Left renal pelvis (tissue), 4 donors: ENCODE data around the gene SERPINC1. TPM values are rescaled to one million over a fixed set of nuclear protein-coding genes. Genes with fewer than 3 reads are reported as not detected.
"Not testable (repeated sequence)": the region's sequence is repeated elsewhere in the genome, so short reads cannot be mapped to it uniquely, and the experiment has no call there.

Experiments used
- DNase-seq, 4 donors: peaks; one replicate each; pipeline ENCODE4 v3.0.0-alpha.2; 2013; ENCODE audit warnings: low read depth in 4 of 4, low spot score in 3 of 4
- polyA plus RNA-seq, 4 donors: library from polyadenylated mRNA; unstranded; fragments of 120-200 nt; gene quantifications; one replicate each; pipeline ENCODE4 v1.2.1, GENCODE V29; 2013; ENCODE audit not compliant: insufficient read length in 4 of 4

The SERPINC1 gene
- 1 to 10 TPM in 1 of 4 donors, under 1 TPM in 3; 0.37 to 5.5 (median 0.42) TPM for polyA plus RNA-seq

DNA sequence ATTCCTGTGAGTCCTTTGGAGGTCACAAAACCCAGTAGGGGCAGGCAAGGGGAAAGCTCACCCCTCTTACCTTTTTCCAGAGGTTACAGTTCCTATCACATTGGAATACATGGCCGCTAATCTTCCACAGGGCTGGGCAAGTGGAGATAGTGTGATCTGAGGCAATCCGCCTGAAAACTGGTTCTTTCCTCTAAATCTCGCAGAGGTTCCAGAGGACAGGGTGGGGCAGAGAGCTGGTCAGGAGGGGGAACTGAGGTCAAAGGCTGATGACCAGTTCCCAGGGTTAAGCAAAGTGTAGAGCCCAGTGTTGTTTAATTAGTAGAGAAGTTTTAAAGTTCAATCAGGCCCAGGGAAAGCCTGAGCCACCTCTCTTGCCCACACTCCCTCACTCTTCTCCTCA lies at the start of gene SERPINC1:
SERPINC1 (minus strand) TSS at position 179 of the 400 bp plus-strand sequence; CDS start at position 111, 68 bp downstream.
- DNase-seq = no peak

DNA sequence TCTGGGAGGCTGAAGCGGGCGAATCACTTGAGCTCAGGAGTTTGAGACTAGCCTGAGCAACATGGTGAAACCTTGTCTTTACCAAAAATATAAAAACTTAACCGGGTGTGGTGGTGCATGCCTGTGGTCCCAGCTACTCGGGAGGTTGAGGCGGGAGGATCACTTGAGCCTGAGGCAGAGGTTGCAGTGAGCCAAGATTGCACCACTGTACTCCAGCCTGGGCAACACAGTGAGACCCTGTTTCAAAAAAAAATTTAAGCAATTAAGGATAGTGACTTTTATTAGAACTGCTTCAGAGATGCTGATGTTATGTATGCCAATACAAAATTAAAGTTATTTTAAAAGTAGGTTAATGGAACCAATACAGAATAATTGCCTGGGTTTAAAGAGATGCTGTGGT lies 48.8 kb upstream of the SERPINC1 start:
- not testable (repeated sequence) for DNase-seq

DNA sequence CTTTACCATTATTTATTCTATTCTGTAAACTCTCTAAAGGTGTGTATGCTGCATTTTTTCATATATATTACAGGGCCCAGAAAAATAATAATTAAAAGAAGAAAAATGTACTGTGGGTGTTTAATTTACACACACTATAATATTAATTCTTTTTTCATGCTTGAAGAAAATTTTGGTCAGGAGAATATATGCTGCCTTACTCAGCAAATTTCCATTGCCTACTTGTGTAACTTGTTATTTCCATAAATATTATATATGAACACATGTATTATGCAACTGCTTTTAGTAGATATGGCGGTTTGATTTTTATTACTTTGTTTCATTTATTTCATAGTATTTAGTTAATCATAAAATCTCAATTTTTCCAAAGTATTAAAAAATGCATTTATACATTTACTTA lies 46.4 kb upstream of the SERPINC1 start:
- DNase-seq = no peak

DNA sequence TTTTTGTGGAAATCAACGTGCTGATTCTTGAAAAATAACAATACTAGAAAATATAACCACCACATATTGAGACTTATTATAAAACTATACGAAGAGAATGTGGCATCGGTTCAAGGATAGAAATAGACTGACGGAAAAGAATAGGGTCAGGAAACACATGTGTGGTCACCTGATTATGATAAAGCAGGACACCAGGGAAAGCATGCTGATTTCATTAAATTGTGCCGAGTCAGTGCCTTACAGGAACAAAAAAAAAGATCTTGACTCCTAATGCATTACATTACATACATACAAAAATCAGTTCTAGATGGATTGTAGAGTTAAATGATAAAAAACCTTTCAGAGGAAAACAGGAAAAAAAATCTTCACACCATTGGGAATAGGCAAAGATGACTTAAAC lies 43.5 kb upstream of the SERPINC1 start:
- no peak for DNase-seq

DNA sequence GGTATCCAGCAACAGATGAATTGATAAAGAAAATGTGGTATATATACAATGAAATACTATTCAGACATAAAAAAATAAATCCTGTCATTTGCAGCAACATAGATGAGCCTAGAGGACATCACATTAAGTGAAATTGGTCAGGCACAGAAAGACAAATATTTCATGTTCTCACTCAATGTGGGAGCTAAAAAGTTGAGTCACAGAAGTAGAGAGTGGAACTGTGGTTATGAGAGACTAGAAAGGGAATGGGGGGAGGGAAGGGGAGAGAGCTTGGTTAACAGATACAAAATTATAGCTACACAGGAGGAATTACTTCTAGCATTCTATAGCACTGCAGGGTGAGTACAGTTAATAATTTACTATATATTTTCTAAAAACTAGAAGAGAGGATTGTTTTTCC lies 37.1 kb upstream of the SERPINC1 start:
- DNase-seq = no peak

DNA sequence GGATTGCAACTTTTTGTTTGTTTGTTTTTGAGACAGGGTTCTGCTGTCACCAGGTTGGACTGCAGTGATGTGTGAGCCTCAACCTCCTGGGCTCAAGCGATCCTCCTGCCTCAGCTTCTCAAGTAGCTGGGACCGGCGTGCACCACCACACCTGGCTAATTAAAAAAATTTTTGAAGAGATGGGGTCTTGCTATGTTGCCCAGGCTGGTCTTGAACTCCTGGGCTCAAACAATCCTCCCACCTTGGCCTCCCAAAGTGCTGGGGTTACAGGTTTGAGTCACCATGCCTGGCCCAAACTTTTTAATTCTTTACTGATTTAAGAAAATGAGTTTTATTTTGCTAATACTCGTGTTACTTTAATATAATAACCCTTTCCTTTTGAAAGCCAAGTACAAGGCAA lies 31.5 kb upstream of the SERPINC1 start:
- DNase-seq = no peak

DNA sequence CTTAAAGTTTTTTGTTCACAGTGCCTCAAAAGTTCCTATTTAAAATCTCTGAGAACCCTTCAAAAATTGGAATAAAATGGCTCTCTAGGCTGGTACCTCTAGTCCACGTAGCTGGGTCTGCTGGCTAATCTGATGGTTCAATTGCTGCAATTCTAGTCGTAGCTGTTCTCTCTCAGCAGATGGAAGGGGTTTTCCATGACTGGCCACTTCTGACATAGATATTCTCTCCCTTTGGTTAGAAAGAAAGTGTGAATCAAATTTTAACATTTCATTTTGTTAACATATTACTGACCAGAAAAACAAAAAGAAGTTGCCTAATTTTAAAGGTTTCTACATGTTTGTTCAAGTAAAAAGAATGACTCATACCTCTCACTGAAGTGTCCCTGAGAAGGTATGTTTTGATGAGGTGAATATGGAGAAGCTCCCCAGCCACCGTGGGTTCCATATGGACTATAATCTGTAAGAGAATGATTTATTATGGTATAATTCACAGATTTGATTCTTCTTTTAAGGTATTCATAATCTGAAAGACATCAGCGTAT lies 29.3 kb upstream of the SERPINC1 start:
- DNase-seq = no peak

DNA sequence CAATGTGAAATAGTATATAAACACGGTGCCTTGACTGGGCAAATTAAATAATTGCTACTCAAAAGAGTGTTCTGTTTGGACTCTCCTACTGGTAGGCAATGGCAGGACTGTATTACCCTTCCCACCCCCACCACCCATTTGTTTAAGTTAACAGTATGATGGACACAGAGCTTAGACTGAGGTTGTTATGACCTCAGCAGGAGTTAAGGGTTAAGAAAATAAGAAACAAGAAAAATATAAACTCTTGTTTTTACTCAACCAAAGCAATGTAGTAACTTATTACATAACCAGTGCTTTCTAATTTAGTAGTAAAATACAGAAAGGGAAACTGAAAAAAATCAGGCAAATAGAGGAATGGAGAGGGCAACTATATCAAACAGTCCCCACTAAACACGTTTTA lies 19.9 kb upstream of the SERPINC1 start:
- DNase-seq = no peak

DNA sequence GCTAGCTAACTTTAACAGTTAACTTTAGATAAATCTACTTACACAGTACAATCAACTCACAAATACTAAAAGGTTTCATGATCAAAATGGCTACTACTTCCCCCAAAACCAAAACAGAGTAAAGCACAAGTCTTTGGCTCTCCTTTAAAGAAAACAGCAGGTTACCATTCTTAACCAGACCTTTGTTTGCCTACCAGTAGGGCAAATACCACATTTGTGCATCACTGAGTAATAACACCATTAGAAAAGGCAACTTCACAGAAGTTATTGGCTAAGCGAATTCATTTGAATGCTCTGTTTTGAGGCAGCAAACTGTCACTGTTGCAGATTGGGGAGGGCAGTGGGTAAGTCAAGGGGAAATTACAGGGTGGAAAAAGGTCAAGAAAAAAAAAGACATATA lies 17.3 kb upstream of the SERPINC1 start:
- DNase-seq = no peak

DNA sequence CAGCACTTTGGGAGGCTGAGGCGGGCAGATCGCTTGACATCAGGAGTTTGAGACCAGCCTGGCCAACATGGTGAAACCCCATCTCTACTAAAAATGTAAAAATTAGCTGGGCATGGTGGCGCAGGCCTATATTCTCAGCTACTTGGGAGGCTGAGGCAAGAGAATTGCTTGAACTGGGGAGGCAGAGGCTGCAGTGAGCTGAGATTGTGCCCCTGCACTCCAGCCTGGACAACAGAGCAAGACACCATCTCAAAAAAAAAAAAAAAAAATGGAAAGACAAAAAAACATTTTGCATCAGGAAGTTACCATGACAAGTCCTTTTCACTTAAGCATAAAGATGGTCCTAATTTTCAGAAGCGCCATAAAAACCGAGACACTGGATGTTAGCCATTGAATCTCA lies 13.4 kb upstream of the SERPINC1 start:
- not testable (repeated sequence) for DNase-seq

DNA sequence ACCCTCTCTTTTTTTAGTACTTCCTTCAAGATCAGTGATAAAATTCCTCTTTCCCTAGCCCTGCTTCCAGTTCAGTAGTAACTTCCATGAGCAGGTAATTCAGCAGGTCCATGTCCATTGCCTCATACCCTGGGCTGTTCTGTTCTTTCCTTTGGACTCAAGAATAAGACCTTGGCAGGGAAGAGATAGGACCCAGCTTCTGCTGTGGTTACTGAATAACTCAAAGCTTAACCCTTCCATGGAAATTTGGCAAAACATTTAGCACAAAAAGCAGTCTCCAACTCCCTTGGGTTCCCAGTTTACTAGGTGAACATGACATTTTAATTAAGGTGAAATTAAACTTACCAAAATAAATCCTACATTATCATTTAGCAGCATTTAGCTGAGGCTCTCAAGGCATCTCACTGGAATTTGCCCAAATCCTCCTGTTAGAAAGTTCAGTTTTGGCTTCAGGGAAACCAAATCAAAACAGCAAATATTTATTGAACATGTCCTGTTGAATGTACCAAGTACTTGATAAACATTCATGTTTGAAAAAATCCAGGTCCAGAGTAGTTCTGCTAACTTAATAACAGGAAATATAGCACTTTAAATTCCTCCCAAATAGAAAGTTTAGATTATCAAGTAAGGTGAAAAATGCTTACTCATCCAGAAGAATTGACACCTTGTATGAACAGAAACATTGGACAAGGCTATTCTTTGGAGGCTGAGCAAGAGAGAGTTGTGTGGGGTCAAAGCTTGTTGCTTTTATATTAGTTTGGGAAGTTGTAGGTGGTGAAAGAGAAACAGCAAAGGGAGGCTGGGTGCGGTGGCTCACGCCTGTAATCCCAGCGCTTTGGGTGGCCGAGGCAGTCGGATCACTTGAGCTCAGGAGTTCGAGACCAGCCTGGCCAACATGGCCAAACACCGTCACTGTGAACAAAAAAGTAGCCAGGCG lies 8.4 kb upstream of the SERPINC1 start:
- DNase-seq = no peak

DNA sequence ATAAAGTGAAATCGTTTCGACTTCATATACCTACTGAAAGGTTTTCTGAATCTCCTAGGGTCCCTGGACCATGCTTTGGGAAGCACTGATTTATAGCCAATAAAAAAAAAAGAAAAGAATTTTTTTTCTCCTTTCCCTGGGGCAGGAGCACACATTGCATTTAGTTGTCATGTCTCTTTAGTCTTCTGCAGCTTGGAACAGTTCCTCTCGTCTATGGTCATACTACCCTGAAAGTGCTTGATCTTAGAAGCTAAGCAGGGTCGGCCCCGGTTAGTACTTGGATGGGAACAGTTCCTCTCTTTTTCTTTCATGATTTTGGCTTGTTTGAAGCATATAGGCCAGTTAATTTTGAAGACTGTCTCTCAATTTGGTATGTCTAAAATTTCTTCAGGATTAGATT lies 3.7 kb upstream of the SERPINC1 start:
- DNase-seq = no peak

DNA sequence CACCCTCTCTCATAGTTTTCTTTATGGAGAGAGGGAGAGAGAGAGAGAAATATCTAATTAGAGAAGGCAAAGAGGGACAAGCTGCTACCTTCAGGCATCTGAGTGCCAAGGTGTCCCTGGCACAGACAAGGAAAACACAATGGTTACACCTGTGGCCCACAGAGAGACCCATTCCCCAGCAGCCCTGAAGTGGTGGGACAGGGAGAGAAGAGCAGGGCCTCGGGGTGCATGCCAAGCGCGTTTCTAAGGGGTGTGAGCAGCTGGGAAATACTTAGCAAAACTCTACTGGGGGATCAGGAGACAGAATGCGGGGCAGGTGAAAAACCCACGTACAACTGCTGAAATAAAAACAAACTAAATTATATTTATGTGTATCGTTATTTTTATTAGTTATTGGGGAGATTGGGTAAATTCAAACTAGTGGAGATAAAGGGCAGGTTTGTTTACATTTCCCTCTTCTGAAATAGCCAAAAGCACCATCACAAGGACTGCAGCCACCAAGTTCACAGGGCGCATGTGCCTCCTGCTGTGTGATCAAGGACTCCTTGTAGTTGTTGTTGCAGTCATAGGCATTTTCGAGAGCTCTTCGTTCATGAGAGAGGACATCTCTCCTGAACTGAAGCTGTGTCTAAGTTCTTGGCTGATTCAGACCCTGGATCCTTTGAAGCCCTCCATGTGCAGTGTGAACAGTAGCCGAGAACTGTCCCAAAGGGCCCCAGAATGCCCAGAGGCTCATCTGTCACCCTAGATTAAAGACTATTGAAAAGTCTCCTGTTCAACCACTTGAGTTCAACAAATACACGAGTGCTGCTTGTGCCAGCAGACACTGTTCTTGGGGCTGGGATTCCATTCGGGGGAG lies 737 bp upstream of the SERPINC1 start:
- no peak for DNase-seq

DNA sequence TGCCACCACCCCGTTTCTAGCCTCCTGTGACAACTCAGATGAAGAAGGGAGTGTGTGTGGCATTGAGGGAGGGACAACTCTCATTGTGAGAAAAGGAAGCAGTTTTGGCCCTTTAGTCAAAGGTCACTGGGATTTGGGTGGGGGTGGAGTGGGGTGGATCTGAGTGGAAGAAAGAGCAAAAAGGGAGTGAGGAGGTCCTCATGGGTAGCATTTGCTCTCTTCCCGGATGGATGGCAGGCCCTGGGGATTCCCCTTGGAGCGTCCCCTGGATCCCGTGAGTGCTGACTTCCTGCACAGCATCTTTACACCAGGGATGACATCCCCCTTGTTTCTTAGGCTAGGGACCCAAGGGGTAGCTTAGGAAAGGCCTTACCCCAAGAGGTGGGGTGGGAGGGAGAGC lies 460 bp downstream of the SERPINC1 start:
- no peak for DNase-seq

DNA sequence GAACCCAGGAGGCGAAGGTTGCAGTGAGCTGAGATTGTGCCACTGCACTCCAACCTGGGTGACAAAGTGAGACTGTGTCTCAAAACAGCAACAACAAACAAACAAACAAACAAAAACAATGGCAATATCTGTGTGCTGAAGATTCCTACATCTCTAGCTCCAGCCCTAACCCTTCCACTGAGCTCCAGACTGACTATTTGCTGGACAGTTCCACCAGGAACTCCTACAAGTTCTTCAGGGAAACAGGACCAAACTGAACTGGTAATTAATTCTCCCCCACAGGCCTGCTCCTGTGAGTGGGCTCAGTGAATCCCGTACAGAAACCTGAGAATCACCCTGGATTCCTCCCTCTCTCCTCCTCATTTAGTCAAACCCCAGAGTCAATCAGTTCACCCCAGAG lies 1.5 kb downstream of the SERPINC1 start:
- no peak for DNase-seq

DNA sequence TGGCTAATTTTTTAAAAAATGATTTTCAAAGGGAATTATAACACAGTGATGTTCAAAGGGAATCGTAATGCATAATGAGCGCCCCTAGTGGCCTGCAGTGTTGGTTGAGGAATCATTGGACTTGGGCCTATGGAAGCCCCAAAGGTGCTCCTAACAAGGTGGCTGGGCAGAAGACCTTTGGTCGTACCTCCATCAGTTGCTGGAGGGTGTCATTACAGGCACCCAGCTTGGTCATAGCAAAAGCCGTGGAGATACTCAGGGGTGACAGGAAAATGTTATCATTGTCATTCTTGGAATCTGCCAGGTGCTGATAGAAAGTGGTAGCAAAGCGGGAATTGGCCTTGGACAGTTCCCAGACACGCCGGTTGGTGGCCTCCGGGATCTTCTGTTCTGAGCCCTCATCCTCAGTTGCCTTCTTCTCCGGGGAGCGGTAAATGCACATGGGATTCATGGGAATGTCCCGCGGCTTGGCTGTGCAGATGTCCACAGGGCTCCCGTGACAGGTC lies 2.7 kb downstream of the SERPINC1 start:
- DNase-seq = no peak

DNA sequence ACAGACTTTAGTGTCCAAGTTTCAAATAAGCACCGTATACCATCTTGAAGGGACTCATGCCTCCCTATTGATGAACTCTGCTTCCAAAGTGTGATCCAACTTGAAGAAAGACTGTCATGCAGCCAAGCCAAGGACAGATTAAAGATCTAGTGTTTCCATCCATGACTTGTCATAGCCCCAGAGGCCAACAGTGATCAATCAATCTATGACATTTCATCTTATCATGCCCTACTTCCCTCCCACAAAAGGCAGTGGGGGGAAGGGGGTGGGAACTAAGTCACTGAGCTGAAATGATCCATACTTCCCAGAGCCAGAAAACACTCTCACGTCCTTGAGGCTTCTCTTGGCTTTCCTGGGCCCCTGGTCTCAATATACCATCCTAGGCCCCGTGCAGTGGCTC lies 4.0 kb downstream of the SERPINC1 start:
- no peak for DNase-seq

DNA sequence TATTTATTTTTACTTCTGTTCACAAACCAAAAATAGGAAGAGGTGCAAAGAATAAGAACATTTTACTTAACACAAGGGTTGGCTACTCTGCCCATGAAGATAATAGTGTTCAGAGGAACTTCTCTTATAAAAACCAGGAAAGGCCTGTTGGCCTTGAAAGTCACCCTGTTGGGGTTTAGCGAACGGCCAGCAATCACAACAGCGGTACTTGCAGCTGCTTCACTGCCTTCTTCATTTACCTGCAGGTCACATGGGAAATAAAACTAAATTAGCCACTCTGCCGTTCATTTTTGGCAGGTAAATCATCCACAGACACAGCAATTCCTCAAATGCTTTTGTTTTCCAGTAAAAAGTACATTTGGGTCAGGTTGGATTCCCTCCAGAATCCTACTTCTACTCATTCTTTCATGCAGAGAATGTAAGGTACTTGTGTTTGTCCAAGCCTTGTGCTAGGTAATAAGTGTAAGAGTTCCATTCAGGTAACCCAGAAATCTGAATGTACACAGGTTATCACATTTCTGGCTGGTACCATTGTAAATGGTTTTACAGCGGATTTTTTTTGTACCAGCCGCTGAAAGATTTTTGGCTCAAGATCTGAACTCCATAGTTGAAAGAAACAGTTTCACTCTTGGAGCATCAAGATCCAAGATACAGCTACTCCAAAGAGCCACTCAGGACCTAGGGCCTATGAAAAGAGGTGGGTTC lies 13.1 kb downstream of the SERPINC1 start:
- DNase-seq = no peak

DNA sequence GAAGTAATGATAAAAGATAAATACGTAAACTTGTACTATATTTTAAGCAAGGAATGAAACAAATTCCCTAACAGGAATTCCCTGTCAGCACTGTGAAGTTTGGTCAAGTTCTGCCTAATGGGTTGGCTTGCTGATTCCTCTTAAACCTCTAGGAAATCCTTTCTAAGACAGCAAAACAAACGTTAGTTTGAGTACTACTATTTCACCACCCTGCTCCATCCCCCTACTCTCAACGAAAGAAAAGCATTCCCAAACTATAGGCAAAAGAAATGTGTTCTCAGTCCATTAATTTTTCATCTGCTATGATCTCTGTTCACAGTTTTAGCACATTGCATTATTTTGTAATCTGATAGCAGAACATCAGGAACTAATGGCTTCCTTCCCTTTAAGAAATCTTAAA lies 16.1 kb downstream of the SERPINC1 start:
- DNase-seq = no peak

DNA sequence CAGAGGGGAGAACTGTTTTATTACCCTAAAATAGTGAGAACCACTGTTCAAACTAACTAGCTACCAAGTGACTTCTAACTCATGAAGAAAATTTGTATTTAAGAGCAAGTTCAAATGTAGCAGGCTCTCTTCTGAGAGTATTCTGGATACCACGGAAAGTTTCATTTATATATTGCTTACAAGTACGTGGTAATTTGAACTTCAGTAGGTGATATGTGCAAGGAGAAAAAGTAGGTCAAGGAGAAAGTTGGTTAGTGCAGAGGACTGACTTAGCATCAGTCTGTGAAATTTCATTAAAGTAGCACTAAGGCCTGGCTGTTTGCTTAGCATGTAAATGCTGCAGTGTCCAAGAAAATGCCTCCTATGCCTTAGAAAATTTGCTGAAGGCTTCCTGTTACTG lies 16.7 kb downstream of the SERPINC1 start:
- no peak for DNase-seq
